SK-N-SH (cell line): ENCODE measurements around the gene SH3RF2.

Experiments
- CTCF ChIP-seq: fragments of 200-600 bp; sonication (generic); IDR thresholded peaks from 2 replicates; pipeline ENCODE4 v1.6.1; 2017; ENCODE audit warnings: antibody characterized with exemption, mild to moderate bottlenecking, moderate library complexity
- ELF1 ChIP-seq: IDR thresholded peaks from 2 replicates; pipeline ENCODE4 v1.4.0; 2012
- EP300 ChIP-seq, 2 experiments: IDR thresholded peaks; 2 replicates each; pipeline versions ENCODE4 v1.4.0 to v1.6.1; 2012; ENCODE audit warnings: borderline replicate concordance in 1 of 2, low read depth in 1 of 2, low read length in 1 of 2
- MEF2A ChIP-seq: IDR thresholded peaks from 2 replicates; pipeline ENCODE4 v1.4.0; 2012; ENCODE audit warnings: low read depth, borderline replicate concordance
- POLR2AphosphoS5 ChIP-seq: IDR thresholded peaks from 2 replicates; pipeline ENCODE4 v1.6.1; 2012; ENCODE audit warnings: low read depth, low read length
- RAD21 ChIP-seq: IDR thresholded peaks from 2 replicates; pipeline ENCODE4 v1.6.1; 2012; ENCODE audit warnings: mild to moderate bottlenecking, low read length
- RFX5 ChIP-seq: IDR thresholded peaks from 2 replicates; pipeline ENCODE4 v1.6.1; 2012; ENCODE audit warnings: mild to moderate bottlenecking, improper control_type of control experiment, low read length
- USF2 ChIP-seq: fragments of 150-350 bp; IDR thresholded peaks from 2 replicates; pipeline ENCODE4 v1.6.1; 2017; ENCODE audit warnings: antibody characterized with exemption, low read length, low read depth, borderline replicate concordance

GRCh38 chr5:146024034-146024433, 87.7 kb downstream of the SH3RF2 start:
- TF ChIP-seq RAD21 (no peak), CTCF (no peak), USF2 (no peak), POLR2AphosphoS5 (no peak), MEF2A (no peak), RFX5 (no peak), ELF1 (no peak), EP300 (IDR thresholded peaks at IDR 0.05; ENCODE audit: borderline replicate concordance in 1 of 2, low read depth in 1 of 2, low read length in 1 of 2) (no peak)
